Tibial artery (tissue), 4 donors: Measurements from ENCODE around the gene LRRFIP1.

Experiments used
- DNase-seq, 2 donors: peaks; one replicate each; pipeline ENCODE4 v3.0.0-alpha.2; 2019
- H3K27ac ChIP-seq, 2 donors: fragments of 200-600 bp; sonication (generic) in 1 of 2; 1 replicate in 1 of 2; 2 replicates in 1 of 2; pipeline ENCODE4 v1.5.1; 2018 to 2019; ENCODE audit warnings: mild to moderate bottlenecking in 1 of 2
- H3K27me3 ChIP-seq, 2 donors: fragments of 200-600 bp; sonication (generic) in 1 of 2; one replicate each; pipeline versions ENCODE4 v1.5.1 to v1.6.0; 2016 to 2019
- H3K36me3 ChIP-seq, 3 donors: fragments of 200-600 bp; sonication (generic) in 2 of 3; one replicate each; pipeline ENCODE4 v1.5.1; 2016 to 2019; ENCODE audit warnings: mild to moderate bottlenecking in 2 of 3
- H3K4me1 ChIP-seq, 4 donors: fragments of 200-600 bp; sonication (generic) in 2 of 4; 1 replicate in 3 of 4; 2 replicates in 1 of 4; pipeline ENCODE4 v1.5.1; 2016 to 2019
- H3K4me3 ChIP-seq, 2 donors: fragments of 200-600 bp; sonication (generic) in 1 of 2; 1 replicate in 1 of 2; 2 replicates in 1 of 2; pipeline ENCODE4 v1.5.1; 2018 to 2019; ENCODE audit warnings: mild to moderate bottlenecking in 2 of 2
- H3K9me3 ChIP-seq, 3 donors: fragments of 200-600 bp; sonication (generic) in 1 of 3; one replicate each; pipeline ENCODE4 v1.5.1; 2016 to 2019
- CTCF ChIP-seq, 2 experiments: fragments of 200-600 bp in 1 of 2; fragments of 450-650 bp in 1 of 2; IDR thresholded peaks; one replicate each; pipeline ENCODE4 v1.5.1; 2017 to 2019; ENCODE audit warnings: antibody characterized with exemption in 2 of 2, mild to moderate bottlenecking in 1 of 2, moderate library complexity in 1 of 2
- intact Hi-C: fragments of 100-400 bp; cut with DNase I; formaldehyde crosslinking; loops from one replicate; pipeline ENCODE4 v1.15.0; 2023; ENCODE audit warnings: low total_unique reads

Gene LRRFIP1

GRCh38 chr2:237628247-237629187 is 1.1 kb downstream of the LRRFIP1 start:
- intact Hi-C loops = no loop called here
- Histone ChIP-seq H3K4me3 (peak overlapping the region; percentile 88 to 90), H3K27ac (peak overlapping the region; percentile 90 to 95), H3K36me3 (peaks cover 0 to 5% (median 0%) of the 10 kb centered on the region in 3 donors), H3K9me3 (no peaks in the 10 kb centered on the region), H3K27me3 (no peaks in the 10 kb centered on the region), H3K4me1 (peaks cover 0 to 72% (median 46%) of the 10 kb centered on the region in 4 donors)
- TF ChIP-seq CTCF (IDR thresholded peaks at IDR 0.05) = no peak
- DNase-seq = no peak

- TF ChIP-seq CTCF (IDR thresholded peaks at IDR 0.05) = no peak
- no peaks in the 10 kb centered on the region for H3K9me3 ChIP-seq
- H3K27ac ChIP-seq = no peak overlapping the region
- no peaks in the 10 kb centered on the region for H3K27me3 ChIP-seq
- peaks cover 0 to 5% (median 0%) of the 10 kb centered on the region in 3 donors for H3K36me3 ChIP-seq
- no peak overlapping the region for H3K4me3 ChIP-seq
- intact Hi-C loops = no loop called here
- peaks cover 0 to 78% (median 48%) of the 10 kb centered on the region in 4 donors for H3K4me1 ChIP-seq
- no peak for DNase-seq
Observed at GRCh38 chr2:237629188-237629534, 1.8 kb downstream of the LRRFIP1 start.

DNA sequence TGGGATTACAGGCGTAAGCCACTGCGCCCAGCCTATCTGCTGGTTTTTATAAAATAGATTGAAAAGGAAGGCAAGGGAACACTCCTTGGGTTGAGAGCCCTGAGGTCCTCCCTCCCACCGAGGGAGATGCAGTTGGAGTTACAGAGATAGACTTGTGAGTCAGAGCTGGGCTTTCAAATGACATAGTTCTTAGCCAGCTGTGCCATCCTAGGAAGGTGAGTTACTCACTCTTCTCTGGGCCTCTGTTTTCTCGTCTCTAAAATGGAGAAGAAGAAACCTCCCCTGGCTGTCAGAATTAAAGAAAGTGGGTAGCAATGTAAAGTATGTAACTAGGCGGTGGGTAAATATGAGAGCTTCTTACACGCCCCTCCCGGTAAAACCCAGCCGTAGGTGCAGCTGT is 2.4 kb downstream of the LRRFIP1 start:
- Histone ChIP-seq H3K4me1 (peaks cover 0 to 80% (median 48%) of the 10 kb centered on the region in 4 donors), H3K27ac (no peak overlapping the region), H3K9me3 (no peaks in the 10 kb centered on the region), H3K36me3 (peaks cover 0 to 5% (median 0%) of the 10 kb centered on the region in 3 donors), H3K27me3 (no peaks in the 10 kb centered on the region), H3K4me3 (no peak overlapping the region)
- DNase-seq = no peak
- no peak for TF ChIP-seq CTCF (IDR thresholded peaks at IDR 0.05)
- intact Hi-C loops = loop anchor here (2.0 to 5.0 kb wide), 2 partner anchors 21 to 38 kb away; no protein-coding TSS in a partner anchor

- peak overlapping the region in 1 of 2 donors; percentile 27 for H3K27ac ChIP-seq
- no peak for DNase-seq
- H3K4me3 ChIP-seq = no peak overlapping the region
- intact Hi-C loops = loop anchor here (2.0 to 5.0 kb wide), 2 partner anchors 20 to 37 kb away; no protein-coding TSS in a partner anchor
- H3K27me3 ChIP-seq = no peaks in the 10 kb centered on the region
- H3K36me3 ChIP-seq = peaks cover 0 to 5% (median 0%) of the 10 kb centered on the region in 3 donors
- no peaks in the 10 kb centered on the region for H3K9me3 ChIP-seq
- peaks cover 0 to 80% (median 48%) of the 10 kb centered on the region in 4 donors for H3K4me1 ChIP-seq
- TF ChIP-seq CTCF (IDR thresholded peaks at IDR 0.05) = no peak
Observed at GRCh38 chr2:237630216-237631000, 3.0 kb downstream of the LRRFIP1 start.

GRCh38 chr2:237631007-237631785 is 3.8 kb downstream of the LRRFIP1 start:
- DNase-seq = no peak
- intact Hi-C loops = loop anchor here (2.0 to 5.0 kb wide), 2 partner anchors 20 to 36 kb away; no protein-coding TSS in a partner anchor
- TF ChIP-seq CTCF (IDR thresholded peaks at IDR 0.05) = no peak
- Histone ChIP-seq H3K36me3 (peaks cover 0 to 5% (median 0%) of the 10 kb centered on the region in 3 donors), H3K9me3 (no peaks in the 10 kb centered on the region), H3K4me1 (peaks cover 0 to 73% (median 48%) of the 10 kb centered on the region in 4 donors), H3K27me3 (no peaks in the 10 kb centered on the region), H3K4me3 (no peak overlapping the region), H3K27ac (peak overlapping the region in 1 of 2 donors; percentile 27)
